ENCODE measurements around the gene FAM20B.
"Not testable (repeated sequence)": the region's sequence is repeated elsewhere in the genome, so short reads cannot be mapped to it uniquely, and the experiment has no call there.

FAM20B gene

GRCh38 chr1:179025125-179025974, at the start of gene FAM20B:
Gene FAM20B (plus strand): TSS chr1:179025894. CDS start chr1:179043848, 17,954 bp downstream.
- peak within 1 kb of the TSS; percentile 93 for H3K4me3 ChIP-seq (ENCODE audit: low read length, poor library complexity, severe bottlenecking)
- peak within 1 kb of the TSS; percentile 93 for H2AFZ ChIP-seq (ENCODE audit: low read length)
- H3K36me3 ChIP-seq (ENCODE audit: insufficient read depth, low read length) = no peaks in the 10 kb centered on the region
- H3K4me2 ChIP-seq (ENCODE audit: low read depth, low read length, poor library complexity, severe bottlenecking) = peak within 1 kb of the TSS; percentile 77
- H3K9me3 ChIP-seq (ENCODE audit: insufficient read depth, low read depth, low read length) = no peaks in the 10 kb centered on the region
- no peaks in the 10 kb centered on the region for H3K27me3 ChIP-seq (ENCODE audit: insufficient read depth, low read length, poor library complexity, severe bottlenecking)
- no peak for TF ChIP-seq CTCF (conservative IDR thresholded peaks at IDR 0.05; ENCODE audit: low read length)
- no peak for TF ChIP-seq EZH2phosphoT487 (IDR thresholded peaks at IDR 0.05; ENCODE audit: borderline replicate concordance)
- peaks cover 40% of the 10 kb centered on the region for H3K79me2 ChIP-seq (ENCODE audit: insufficient read depth, low read length)
- peak within 1 kb of the TSS; percentile 88 for H3K9ac ChIP-seq (ENCODE audit: low read depth, low read length, poor library complexity, severe bottlenecking)
- H4K20me1 ChIP-seq (ENCODE audit: insufficient read depth, low read length, poor library complexity, severe bottlenecking) = peaks cover 23% of the 10 kb centered on the region
- H3F3A ChIP-seq (ENCODE audit: low read depth) = 0 out of 2 replicates have a peak, but pooled peaks cover 3% of the 10 kb centered on the region
- H3K4me1 ChIP-seq (ENCODE audit: insufficient read depth, low read length, poor library complexity, severe bottlenecking) = peaks cover 39% of the 10 kb centered on the region
- no peaks in the 10 kb centered on the region for H3K9me2 ChIP-seq (replicated peaks; ENCODE audit: low read depth, low read length)

- Histone ChIP-seq H3K9me2 (replicated peaks; ENCODE audit: low read depth, low read length) (no peaks in the 10 kb centered on the region), H2AFZ (ENCODE audit: low read length) (no peak overlapping the region), H3K36me3 (ENCODE audit: insufficient read depth, low read length) (no peaks in the 10 kb centered on the region), H3K4me3 (ENCODE audit: low read length, poor library complexity, severe bottlenecking) (no peak overlapping the region), H3F3A (ENCODE audit: low read depth) (no peaks in the 10 kb centered on the region), H3K4me2 (ENCODE audit: low read depth, low read length, poor library complexity, severe bottlenecking) (no peak overlapping the region), H3K9ac (ENCODE audit: low read depth, low read length, poor library complexity, severe bottlenecking) (no peak overlapping the region), H3K4me1 (ENCODE audit: insufficient read depth, low read length, poor library complexity, severe bottlenecking) (peaks cover 13% of the 10 kb centered on the region), H4K20me1 (ENCODE audit: insufficient read depth, low read length, poor library complexity, severe bottlenecking) (no peaks in the 10 kb centered on the region), H3K79me2 (ENCODE audit: insufficient read depth, low read length) (no peaks in the 10 kb centered on the region), H3K9me3 (ENCODE audit: insufficient read depth, low read depth, low read length) (peaks cover 3% of the 10 kb centered on the region; the same call in 1 of the 2 replicates), H3K27me3 (ENCODE audit: insufficient read depth, low read length, poor library complexity, severe bottlenecking) (no peaks in the 10 kb centered on the region)
- TF ChIP-seq CTCF (conservative IDR thresholded peaks at IDR 0.05; ENCODE audit: low read length) = no peak
- TF ChIP-seq EZH2phosphoT487 (IDR thresholded peaks at IDR 0.05; ENCODE audit: borderline replicate concordance) = no peak
These were observed 49.2 kb upstream of the FAM20B start for GRCh38 chr1:178976541-178976940.

- H3K4me1 ChIP-seq (ENCODE audit: insufficient read depth, low read length, poor library complexity, severe bottlenecking) = no peaks in the 10 kb centered on the region
- no peaks in the 10 kb centered on the region for H3K27me3 ChIP-seq (ENCODE audit: insufficient read depth, low read length, poor library complexity, severe bottlenecking)
- no peaks in the 10 kb centered on the region for H3K36me3 ChIP-seq (ENCODE audit: insufficient read depth, low read length)
- no peaks in the 10 kb centered on the region for H3K9me2 ChIP-seq (replicated peaks; ENCODE audit: low read depth, low read length)
- H3F3A ChIP-seq (ENCODE audit: low read depth) = no peaks in the 10 kb centered on the region
- H3K4me3 ChIP-seq (ENCODE audit: low read length, poor library complexity, severe bottlenecking) = no peak overlapping the region
- H4K20me1 ChIP-seq (ENCODE audit: insufficient read depth, low read length, poor library complexity, severe bottlenecking) = no peaks in the 10 kb centered on the region
- TF ChIP-seq CTCF (conservative IDR thresholded peaks at IDR 0.05; ENCODE audit: low read length) (no peak), EZH2phosphoT487 (IDR thresholded peaks at IDR 0.05; ENCODE audit: borderline replicate concordance) (no peak)
- no peaks in the 10 kb centered on the region for H3K9me3 ChIP-seq (ENCODE audit: insufficient read depth, low read depth, low read length)
- H2AFZ ChIP-seq (ENCODE audit: low read length) = no peak overlapping the region
- no peak overlapping the region for H3K4me2 ChIP-seq (ENCODE audit: low read depth, low read length, poor library complexity, severe bottlenecking)
- H3K79me2 ChIP-seq (ENCODE audit: insufficient read depth, low read length) = no peaks in the 10 kb centered on the region
- no peak overlapping the region for H3K9ac ChIP-seq (ENCODE audit: low read depth, low read length, poor library complexity, severe bottlenecking)
These were observed 39.5 kb upstream of the FAM20B start for GRCh38 chr1:178986204-178986603.

- H3F3A ChIP-seq (ENCODE audit: low read depth); H3K4me3 ChIP-seq (ENCODE audit: low read length, poor library complexity, severe bottlenecking); H3K9ac ChIP-seq (ENCODE audit: low read depth, low read length, poor library complexity, severe bottlenecking); H3K27me3 ChIP-seq (ENCODE audit: insufficient read depth, low read length, poor library complexity, severe bottlenecking); H3K4me2 ChIP-seq (ENCODE audit: low read depth, low read length, poor library complexity, severe bottlenecking); H4K20me1 ChIP-seq (ENCODE audit: insufficient read depth, low read length, poor library complexity, severe bottlenecking); H3K36me3 ChIP-seq (ENCODE audit: insufficient read depth, low read length); H3K79me2 ChIP-seq (ENCODE audit: insufficient read depth, low read length); H3K9me2 ChIP-seq (replicated peaks; ENCODE audit: low read depth, low read length); H2AFZ ChIP-seq (ENCODE audit: low read length); H3K4me1 ChIP-seq (ENCODE audit: insufficient read depth, low read length, poor library complexity, severe bottlenecking); H3K9me3 ChIP-seq (ENCODE audit: insufficient read depth, low read depth, low read length): not testable (repeated sequence)
These were observed 37.5 kb upstream of the FAM20B start for GRCh38 chr1:178988198-178988597.
